Measurements from ENCODE around the gene SETBP1.

DNA sequence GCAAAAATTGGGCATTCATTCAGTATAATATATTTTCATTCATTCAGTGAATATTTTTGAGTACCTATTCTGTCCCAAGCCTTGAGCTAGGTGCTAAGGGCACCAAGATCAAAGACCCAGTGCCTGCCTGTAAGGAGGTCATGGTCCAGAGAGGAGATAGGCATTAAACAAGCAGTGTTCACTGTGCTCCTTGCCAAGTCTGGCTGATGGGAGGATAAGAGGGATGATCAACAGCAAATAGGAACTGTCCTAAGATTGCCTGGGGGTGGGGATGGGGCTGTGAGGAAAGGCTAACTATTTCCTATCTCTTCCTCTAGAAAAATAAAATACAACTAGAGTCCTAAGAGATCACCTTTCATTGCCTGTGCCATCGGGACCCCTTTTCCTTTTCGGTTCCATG, 60.4 kb downstream of the SETBP1 start:
- TF ChIP-seq, protein P1, sequence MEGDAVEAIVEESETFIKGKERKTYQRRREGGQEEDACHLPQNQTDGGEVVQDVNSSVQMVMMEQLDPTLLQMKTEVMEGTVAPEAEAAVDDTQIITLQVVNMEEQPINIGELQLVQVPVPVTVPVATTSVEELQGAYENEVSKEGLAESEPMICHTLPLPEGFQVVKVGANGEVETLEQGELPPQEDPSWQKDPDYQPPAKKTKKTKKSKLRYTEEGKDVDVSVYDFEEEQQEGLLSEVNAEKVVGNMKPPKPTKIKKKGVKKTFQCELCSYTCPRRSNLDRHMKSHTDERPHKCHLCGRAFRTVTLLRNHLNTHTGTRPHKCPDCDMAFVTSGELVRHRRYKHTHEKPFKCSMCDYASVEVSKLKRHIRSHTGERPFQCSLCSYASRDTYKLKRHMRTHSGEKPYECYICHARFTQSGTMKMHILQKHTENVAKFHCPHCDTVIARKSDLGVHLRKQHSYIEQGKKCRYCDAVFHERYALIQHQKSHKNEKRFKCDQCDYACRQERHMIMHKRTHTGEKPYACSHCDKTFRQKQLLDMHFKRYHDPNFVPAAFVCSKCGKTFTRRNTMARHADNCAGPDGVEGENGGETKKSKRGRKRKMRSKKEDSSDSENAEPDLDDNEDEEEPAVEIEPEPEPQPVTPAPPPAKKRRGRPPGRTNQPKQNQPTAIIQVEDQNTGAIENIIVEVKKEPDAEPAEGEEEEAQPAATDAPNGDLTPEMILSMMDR (IDR thresholded peaks at IDR 0.05): no peak
- TF ChIP-seq POLR2A (IDR thresholded peaks at IDR 0.05): no peak

Measured in lower leg skin (tissue), 3 donors.